ENCODE data around the gene PKNOX1.
"Not testable (repeated sequence)": the region's sequence is repeated elsewhere in the genome, so short reads cannot be mapped to it uniquely, and the experiment has no call there.

Gene PKNOX1

GRCh38 chr21:43001316-43001715, 27.0 kb downstream of the PKNOX1 start:
- WGBS, 2 experiments (ENCODE audit: insufficient coverage in 2 of 2): 90 to 93% methylated on average over 4 of the region's 4 CpGs
- no peak overlapping the region for H3K4me3 ChIP-seq (ENCODE audit: extremely low read depth, insufficient read depth, low read length, poor library complexity, severe bottlenecking)
- peaks cover 21% of the 10 kb centered on the region for H3K9me3 ChIP-seq (ENCODE audit: control insufficient read depth, low read length)

GRCh38 chr21:43004926-43005325, 30.6 kb downstream of the PKNOX1 start:
- no peak overlapping the region for H3K4me3 ChIP-seq (ENCODE audit: extremely low read depth, insufficient read depth, low read length, poor library complexity, severe bottlenecking)
- no peak overlapping the region for H3K27ac ChIP-seq (ENCODE audit: low read depth, low read length, severe bottlenecking)
- H3K36me3 ChIP-seq (ENCODE audit: control insufficient read depth, insufficient read depth, low read length): peaks cover 38% of the 10 kb centered on the region
- WGBS, 2 experiments (ENCODE audit: insufficient coverage in 2 of 2): 86 to 90% methylated on average over 5 to 7 of the region's 8 CpGs
- no peaks in the 10 kb centered on the region for H3K4me1 ChIP-seq (ENCODE audit: control insufficient read depth, insufficient read depth, low read length, poor library complexity, severe bottlenecking)
- H3K9me3 ChIP-seq (ENCODE audit: control insufficient read depth, low read length): peaks cover 4% of the 10 kb centered on the region

More at GRCh38 chr21:43001316-43001715, 27.0 kb downstream of the PKNOX1 start:
- Histone ChIP-seq H3K4me1 (ENCODE audit: control insufficient read depth, insufficient read depth, low read length, poor library complexity, severe bottlenecking) (peaks cover 5% of the 10 kb centered on the region), H3K27ac (ENCODE audit: low read depth, low read length, severe bottlenecking) (no peak overlapping the region), H3K36me3 (ENCODE audit: control insufficient read depth, insufficient read depth, low read length) (peaks cover 12% of the 10 kb centered on the region)

- no peak overlapping the region for H3K4me3 ChIP-seq (ENCODE audit: extremely low read depth, insufficient read depth, low read length, poor library complexity, severe bottlenecking)
- no peaks in the 10 kb centered on the region for H3K9me3 ChIP-seq (ENCODE audit: control insufficient read depth, low read length)
- H3K36me3 ChIP-seq (ENCODE audit: control insufficient read depth, insufficient read depth, low read length): peaks cover 44% of the 10 kb centered on the region
- no peaks in the 10 kb centered on the region for H3K4me1 ChIP-seq (ENCODE audit: control insufficient read depth, insufficient read depth, low read length, poor library complexity, severe bottlenecking)
- 93 to 97% methylated on average over 4 of the region's 9 CpGs for WGBS, 2 experiments (ENCODE audit: insufficient coverage in 2 of 2)
- no peak overlapping the region for H3K27ac ChIP-seq (ENCODE audit: low read depth, low read length, severe bottlenecking)
Observed at GRCh38 chr21:43005635-43006034, 31.3 kb downstream of the PKNOX1 start.

GRCh38 chr21:43006051-43006873, 31.9 kb downstream of the PKNOX1 start:
- H3K4me1 ChIP-seq (ENCODE audit: control insufficient read depth, insufficient read depth, low read length, poor library complexity, severe bottlenecking); H3K9me3 ChIP-seq (ENCODE audit: control insufficient read depth, low read length); H3K4me3 ChIP-seq (ENCODE audit: extremely low read depth, insufficient read depth, low read length, poor library complexity, severe bottlenecking); H3K27ac ChIP-seq (ENCODE audit: low read depth, low read length, severe bottlenecking): not testable (repeated sequence)
- peaks cover 44% of the 10 kb centered on the region for H3K36me3 ChIP-seq (ENCODE audit: control insufficient read depth, insufficient read depth, low read length)
- 82 to 93% methylated on average over 12 to 14 of the region's 14 CpGs for WGBS, 2 experiments (ENCODE audit: insufficient coverage in 2 of 2)

GRCh38 chr21:43006874-43007208, 32.5 kb downstream of the PKNOX1 start:
- 89 to 97% methylated on average over 3 to 4 of the region's 4 CpGs for WGBS, 2 experiments (ENCODE audit: insufficient coverage in 2 of 2)
- H3K36me3 ChIP-seq (ENCODE audit: control insufficient read depth, insufficient read depth, low read length): peaks cover 50% of the 10 kb centered on the region
- H3K27ac ChIP-seq (ENCODE audit: low read depth, low read length, severe bottlenecking): no peak overlapping the region
- no peaks in the 10 kb centered on the region for H3K4me1 ChIP-seq (ENCODE audit: control insufficient read depth, insufficient read depth, low read length, poor library complexity, severe bottlenecking)
- no peaks in the 10 kb centered on the region for H3K9me3 ChIP-seq (ENCODE audit: control insufficient read depth, low read length)
- no peak overlapping the region for H3K4me3 ChIP-seq (ENCODE audit: extremely low read depth, insufficient read depth, low read length, poor library complexity, severe bottlenecking)

GRCh38 chr21:43012596-43012995, 38.2 kb downstream of the PKNOX1 start:
- Histone ChIP-seq H3K9me3 (ENCODE audit: control insufficient read depth, low read length) (no peaks in the 10 kb centered on the region), H3K36me3 (ENCODE audit: control insufficient read depth, insufficient read depth, low read length) (peaks cover 64% of the 10 kb centered on the region), H3K4me1 (ENCODE audit: control insufficient read depth, insufficient read depth, low read length, poor library complexity, severe bottlenecking) (no peaks in the 10 kb centered on the region), H3K4me3 (ENCODE audit: extremely low read depth, insufficient read depth, low read length, poor library complexity, severe bottlenecking) (no peak overlapping the region), H3K27ac (ENCODE audit: low read depth, low read length, severe bottlenecking) (no peak overlapping the region)
- WGBS, 2 experiments (ENCODE audit: insufficient coverage in 2 of 2): 90 to 95% methylated on average over 2 to 5 of the region's 6 CpGs

- no peaks in the 10 kb centered on the region for H3K4me1 ChIP-seq (ENCODE audit: control insufficient read depth, insufficient read depth, low read length, poor library complexity, severe bottlenecking)
Observed at GRCh38 chr21:43015906-43016540, 41.7 kb downstream of the PKNOX1 start.

GRCh38 chr21:43016728-43017127, 42.4 kb downstream of the PKNOX1 start:
- H3K4me1 ChIP-seq (ENCODE audit: control insufficient read depth, insufficient read depth, low read length, poor library complexity, severe bottlenecking): no peaks in the 10 kb centered on the region
- WGBS, 2 experiments (ENCODE audit: insufficient coverage in 2 of 2): 91 to 100% methylated on average over 10 to 13 of the region's 13 CpGs
- no peaks in the 10 kb centered on the region for H3K9me3 ChIP-seq (ENCODE audit: control insufficient read depth, low read length)
- peaks cover 55% of the 10 kb centered on the region for H3K36me3 ChIP-seq (ENCODE audit: control insufficient read depth, insufficient read depth, low read length)
- H3K27ac ChIP-seq (ENCODE audit: low read depth, low read length, severe bottlenecking): no peak overlapping the region
- no peak overlapping the region for H3K4me3 ChIP-seq (ENCODE audit: extremely low read depth, insufficient read depth, low read length, poor library complexity, severe bottlenecking)

More at GRCh38 chr21:43015906-43016540, 41.7 kb downstream of the PKNOX1 start:
- 86 to 87% methylated on average over 11 to 12 of the region's 13 CpGs for WGBS, 2 experiments (ENCODE audit: insufficient coverage in 2 of 2)
- H3K27ac ChIP-seq (ENCODE audit: low read depth, low read length, severe bottlenecking): no peak overlapping the region
- no peak overlapping the region for H3K4me3 ChIP-seq (ENCODE audit: extremely low read depth, insufficient read depth, low read length, poor library complexity, severe bottlenecking)
- H3K36me3 ChIP-seq (ENCODE audit: control insufficient read depth, insufficient read depth, low read length): peaks cover 53% of the 10 kb centered on the region
- no peaks in the 10 kb centered on the region for H3K9me3 ChIP-seq (ENCODE audit: control insufficient read depth, low read length)

- H3K4me3 ChIP-seq (ENCODE audit: extremely low read depth, insufficient read depth, low read length, poor library complexity, severe bottlenecking): no peak overlapping the region
- H3K9me3 ChIP-seq (ENCODE audit: control insufficient read depth, low read length): no peaks in the 10 kb centered on the region
- WGBS, 2 experiments (ENCODE audit: insufficient coverage in 2 of 2): 87 to 96% methylated on average over 8 to 9 of the region's 10 CpGs
- H3K27ac ChIP-seq (ENCODE audit: low read depth, low read length, severe bottlenecking): no peak overlapping the region
- peaks cover 50% of the 10 kb centered on the region for H3K36me3 ChIP-seq (ENCODE audit: control insufficient read depth, insufficient read depth, low read length)
- H3K4me1 ChIP-seq (ENCODE audit: control insufficient read depth, insufficient read depth, low read length, poor library complexity, severe bottlenecking): no peaks in the 10 kb centered on the region
Observed at GRCh38 chr21:43018519-43018918, 44.2 kb downstream of the PKNOX1 start.

GRCh38 chr21:43020177-43020576, 45.8 kb downstream of the PKNOX1 start:
- 94 to 96% methylated on average over 11 of the region's 13 CpGs for WGBS, 2 experiments (ENCODE audit: insufficient coverage in 2 of 2)
- peaks cover 52% of the 10 kb centered on the region for H3K36me3 ChIP-seq (ENCODE audit: control insufficient read depth, insufficient read depth, low read length)
- H3K27ac ChIP-seq (ENCODE audit: low read depth, low read length, severe bottlenecking): no peak overlapping the region
- H3K4me1 ChIP-seq (ENCODE audit: control insufficient read depth, insufficient read depth, low read length, poor library complexity, severe bottlenecking): no peaks in the 10 kb centered on the region
- H3K4me3 ChIP-seq (ENCODE audit: extremely low read depth, insufficient read depth, low read length, poor library complexity, severe bottlenecking): no peak overlapping the region
- no peaks in the 10 kb centered on the region for H3K9me3 ChIP-seq (ENCODE audit: control insufficient read depth, low read length)

GRCh38 chr21:43020771-43021170, 46.4 kb downstream of the PKNOX1 start:
- peaks cover 57% of the 10 kb centered on the region for H3K36me3 ChIP-seq (ENCODE audit: control insufficient read depth, insufficient read depth, low read length)
- H3K9me3 ChIP-seq (ENCODE audit: control insufficient read depth, low read length): no peaks in the 10 kb centered on the region
- 96% methylated on average over 6 of the region's 6 CpGs for WGBS, 2 experiments (ENCODE audit: insufficient coverage in 2 of 2)
- H3K4me3 ChIP-seq (ENCODE audit: extremely low read depth, insufficient read depth, low read length, poor library complexity, severe bottlenecking): no peak overlapping the region
- no peaks in the 10 kb centered on the region for H3K4me1 ChIP-seq (ENCODE audit: control insufficient read depth, insufficient read depth, low read length, poor library complexity, severe bottlenecking)
- no peak overlapping the region for H3K27ac ChIP-seq (ENCODE audit: low read depth, low read length, severe bottlenecking)

Measured in mesodermal cell (in vitro differentiated cells).